GM12892 (cell line): ENCODE results near the gene ELL.

Source experiments
- POLR2A ChIP-seq: IDR thresholded peaks from 2 replicates; pipeline ENCODE4 v1.6.1; 2011; ENCODE audit warnings: low read depth, low read length, control low read depth
- POLR2AphosphoS5 ChIP-seq: IDR thresholded peaks from 2 replicates; pipeline ENCODE4 v1.6.1; 2011; ENCODE audit warnings: low read depth, low read length, control low read depth
- TAF1 ChIP-seq: IDR thresholded peaks from 2 replicates; pipeline ENCODE4 v1.6.1; 2011; ENCODE audit warnings: low read depth, mild to moderate bottlenecking, control low read depth, low read length, borderline replicate concordance

GRCh38 chr19:18449552-18449951 is 72.3 kb downstream of the ELL start:
- TF ChIP-seq POLR2AphosphoS5 (no peak), POLR2A (no peak), TAF1 (no peak)
